Suprapubic skin (tissue), 4 donors: ENCODE data around the gene SCGB1C1.
"Not testable (repeated sequence)": the region's sequence is repeated elsewhere in the genome, so short reads cannot be mapped to it uniquely, and the experiment has no call there.

Experiments
- POLR2A ChIP-seq, 2 donors: fragments of 450-650 bp; IDR thresholded peaks; one replicate each; pipeline ENCODE4 v1.6.1; 2017; ENCODE audit warnings: antibody characterized with exemption in 2 of 2, mild to moderate bottlenecking in 2 of 2, moderate library complexity in 2 of 2
- POLR2AphosphoS5 ChIP-seq, 3 donors: sonication (generic); formaldehyde crosslinking; IDR thresholded peaks; one replicate each; pipeline ENCODE4 v1.6.1; 2017; ENCODE audit warnings: antibody characterized with exemption in 3 of 3
- TF ChIP-seq, protein P1 (sequence below), 2 donors: fragments of 200-600 bp in 1 of 2; fragments of 450-650 bp in 1 of 2; sonication (generic) in 1 of 2; IDR thresholded peaks; one replicate each; pipeline ENCODE4 v1.5.1; 2016 to 2019; ENCODE audit warnings: antibody characterized with exemption in 2 of 2, mild to moderate bottlenecking in 1 of 2, moderate library complexity in 1 of 2

DNA sequence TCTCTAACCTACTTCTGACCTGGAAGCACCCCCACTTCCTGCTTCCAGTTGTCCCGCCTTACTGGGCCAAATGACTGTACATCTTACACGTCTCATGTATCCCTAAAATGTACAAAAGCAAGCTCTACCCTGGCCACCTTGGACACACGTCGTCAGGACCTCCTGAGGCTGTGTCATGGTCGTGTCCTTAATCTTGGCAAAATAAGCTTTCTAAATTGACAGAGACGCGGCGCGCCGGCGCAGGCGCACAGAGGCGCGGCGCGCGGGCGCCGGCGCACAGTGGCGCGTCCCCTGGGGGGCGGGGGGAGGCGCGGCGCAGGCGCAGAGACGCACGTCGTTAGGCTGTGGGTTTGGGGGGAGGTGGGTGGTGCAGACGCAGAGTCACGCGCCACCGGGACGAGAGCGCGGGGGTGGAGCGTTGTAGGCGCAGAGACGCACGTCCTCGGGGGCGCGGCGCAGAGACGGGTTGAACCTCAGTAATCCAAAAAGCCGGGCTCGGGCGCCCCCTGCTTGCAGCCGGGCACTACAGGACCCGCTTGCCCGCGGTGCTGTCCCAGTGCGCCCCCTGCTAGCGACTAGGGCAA is 3.6 kb upstream of the SCGB1C1 start:
- TF ChIP-seq, protein P1, sequence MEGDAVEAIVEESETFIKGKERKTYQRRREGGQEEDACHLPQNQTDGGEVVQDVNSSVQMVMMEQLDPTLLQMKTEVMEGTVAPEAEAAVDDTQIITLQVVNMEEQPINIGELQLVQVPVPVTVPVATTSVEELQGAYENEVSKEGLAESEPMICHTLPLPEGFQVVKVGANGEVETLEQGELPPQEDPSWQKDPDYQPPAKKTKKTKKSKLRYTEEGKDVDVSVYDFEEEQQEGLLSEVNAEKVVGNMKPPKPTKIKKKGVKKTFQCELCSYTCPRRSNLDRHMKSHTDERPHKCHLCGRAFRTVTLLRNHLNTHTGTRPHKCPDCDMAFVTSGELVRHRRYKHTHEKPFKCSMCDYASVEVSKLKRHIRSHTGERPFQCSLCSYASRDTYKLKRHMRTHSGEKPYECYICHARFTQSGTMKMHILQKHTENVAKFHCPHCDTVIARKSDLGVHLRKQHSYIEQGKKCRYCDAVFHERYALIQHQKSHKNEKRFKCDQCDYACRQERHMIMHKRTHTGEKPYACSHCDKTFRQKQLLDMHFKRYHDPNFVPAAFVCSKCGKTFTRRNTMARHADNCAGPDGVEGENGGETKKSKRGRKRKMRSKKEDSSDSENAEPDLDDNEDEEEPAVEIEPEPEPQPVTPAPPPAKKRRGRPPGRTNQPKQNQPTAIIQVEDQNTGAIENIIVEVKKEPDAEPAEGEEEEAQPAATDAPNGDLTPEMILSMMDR (IDR thresholded peaks at IDR 0.05), result not testable (repeated sequence)
- TF ChIP-seq POLR2AphosphoS5, POLR2A (IDR thresholded peaks at IDR 0.05): not testable (repeated sequence)
